K562 (cell line): Measurements from ENCODE around the gene MAN1A1. TPM values are rescaled to one million over a fixed set of nuclear protein-coding genes. Genes with fewer than 3 reads are reported as not detected.
A peak's percentile ranks its signal among the peaks of the same experiment; 100 is the strongest.

Source experiments
- CSDE1 ChIP-seq, 2 experiments: fragments of 450-650 bp; IDR thresholded peaks; 2 replicates each; pipeline ENCODE4 v1.6.1; 2016; ENCODE audit warnings: mild to moderate bottlenecking in 1 of 2
- GTF2A2 ChIP-seq: IDR thresholded peaks from 2 replicates; pipeline ENCODE4 v1.6.1; 2016; ENCODE audit warnings: mild to moderate bottlenecking, missing genetic modification characterization, missing compliant biosample characterization
- HMG20B ChIP-seq: fragments of 250-450 bp; sonication (Bioruptor Pico); IDR thresholded peaks from 2 replicates; pipeline ENCODE4 v1.5.0; 2021; ENCODE audit warnings: mild to moderate bottlenecking
- MECOM ChIP-seq: fragments of 250-450 bp; sonication (Bioruptor Pico); IDR thresholded peaks from 2 replicates; pipeline ENCODE4 v1.8.0; 2022; ENCODE audit warnings: inconsistent platforms
- MEF2D ChIP-seq: conservative IDR thresholded peaks from 2 replicates; pipeline ENCODE4 v1.6.1; 2016; ENCODE audit warnings: low read depth, missing genetic modification characterization, missing compliant biosample characterization
- NR2C1 ChIP-seq, 2 experiments: fragments of 450-650 bp; IDR thresholded peaks; 2 replicates each; pipeline ENCODE4 v1.6.1; 2017; ENCODE audit warnings: mild to moderate bottlenecking in 2 of 2, antibody characterized with exemption in 1 of 2, inconsistent platforms in 1 of 2, missing compliant biosample characterization in 1 of 2, missing genetic modification characterization in 1 of 2
- PPARD ChIP-seq: fragments of 250-450 bp; sonication (Bioruptor Pico); IDR thresholded peaks from 2 replicates; pipeline ENCODE4 v1.8.0; 2022; ENCODE audit warnings: inconsistent platforms, mild to moderate bottlenecking, moderate library complexity
- PTTG1 ChIP-seq: fragments of 450-650 bp; IDR thresholded peaks from 2 replicates; pipeline ENCODE4 v1.6.1; 2016; ENCODE audit warnings: low read depth, mild to moderate bottlenecking, missing genetic modification characterization, missing compliant biosample characterization
- SMAD3 ChIP-seq: fragments of 450-650 bp; formaldehyde crosslinking; conservative IDR thresholded peaks from 2 replicates; pipeline ENCODE4 v1.4.0; 2020; ENCODE audit warnings: mild to moderate bottlenecking
- ZNF212 ChIP-seq: fragments of 450-650 bp; formaldehyde crosslinking; IDR thresholded peaks from 2 replicates; pipeline ENCODE4 v1.4.0; 2020; ENCODE audit warnings: mild to moderate bottlenecking
- ZNF239 ChIP-seq: fragments of 250-450 bp; sonication (Bioruptor Pico); IDR thresholded peaks from 2 replicates; pipeline ENCODE4 v1.4.0; 2020; ENCODE audit warnings: mild to moderate bottlenecking
- ZNF583 ChIP-seq: fragments of 250-450 bp; sonication (Bioruptor Pico); IDR thresholded peaks from 2 replicates; pipeline ENCODE4 v1.4.0; 2020
- ZNF76 ChIP-seq: fragments of 250-450 bp; sonication (Bioruptor Pico); IDR thresholded peaks from 2 replicates; pipeline ENCODE4 v1.4.0; 2020; ENCODE audit warnings: mild to moderate bottlenecking, moderate library complexity, borderline replicate concordance
- ZNF778 ChIP-seq: fragments of 450-650 bp; formaldehyde crosslinking; IDR thresholded peaks from 2 replicates; pipeline ENCODE4 v1.4.0; 2020; ENCODE audit warnings: mild to moderate bottlenecking, moderate library complexity
- polyA plus RNA-seq, 8 experiments: library from polyadenylated mRNA; depleted of rRNA in 4 of 8; stranded (reverse) in 5 of 8; unstranded in 3 of 8; fragments of >200 nt; fragmentation: Nextera tagmentation in 2 of 8; fragmentation: Illumina TruSeq in 1 of 8; extraction: Ambion mirVana in 2 of 8; extraction: Trizol in 1 of 8; gene quantifications; 2 replicates each; pipeline versions ENCODE4 v1.2.1 to v1.2.3, GENCODE V29; 2011 to 2014; ENCODE audit warnings: inconsistent platforms in 1 of 8, missing spikeins in 1 of 8
- total RNA-seq, 7 experiments: library from RNA; depleted of rRNA in 6 of 7; stranded (reverse); fragments of >200 nt in 6 of 7; fragmentation: Illumina TruSeq in 2 of 7; extraction: Trizol in 2 of 7; gene quantifications; 2 replicates each; pipeline versions ENCODE4 v1.2.1 to v1.2.3, GENCODE V29; 2011 to 2021; ENCODE audit warnings: low replicate concordance in 1 of 7
- TF ChIP-seq, protein P1 (sequence below): fragments of 250-450 bp; sonication (Bioruptor Pico); IDR thresholded peaks from 2 replicates; pipeline ENCODE4 v1.8.0; 2022; ENCODE audit warnings: moderate library complexity, mild to moderate bottlenecking, inconsistent platforms
- TF ChIP-seq, protein P2 (sequence below), 3 experiments: fragments of 200-800 bp in 1 of 3; sonication (Bioruptor generic) in 1 of 3; sonication (generic) in 1 of 3; formaldehyde crosslinking in 1 of 3; IDR thresholded peaks; 2 replicates each; pipeline versions ENCODE4 v1.6.1 to v1.8.0; 2016 to 2022; ENCODE audit warnings: mild to moderate bottlenecking in 2 of 3, missing compliant biosample characterization in 2 of 3, missing genetic modification characterization in 2 of 3, missing genetic modification reagents in 1 of 3
- TF ChIP-seq, protein P3 (sequence below): sonication (generic); formaldehyde crosslinking; IDR thresholded peaks from 2 replicates; pipeline ENCODE4 v1.8.0; 2022; ENCODE audit warnings: mild to moderate bottlenecking, missing genetic modification reagents, borderline replicate concordance
- TF ChIP-seq, protein P4 (sequence below): fragments of 450-650 bp; conservative IDR thresholded peaks from 2 replicates; pipeline ENCODE4 v1.6.1; 2016; ENCODE audit warnings: missing genetic modification characterization, low read depth, mild to moderate bottlenecking, missing compliant biosample characterization, moderate library complexity
- TF ChIP-seq, protein P5 (sequence below): fragments of 250-450 bp; sonication (Bioruptor Pico); IDR thresholded peaks from 2 replicates; pipeline ENCODE4 v1.4.0; 2020; ENCODE audit warnings: mild to moderate bottlenecking, moderate library complexity

Gene MAN1A1
- total and polyA plus RNA-seq, 9 of the 15 experiments (the other 6 are each of a cell fraction or from before 2014, with no cell fraction given) = 24.5 to 78.4 (median 59.7) TPM

DNA sequence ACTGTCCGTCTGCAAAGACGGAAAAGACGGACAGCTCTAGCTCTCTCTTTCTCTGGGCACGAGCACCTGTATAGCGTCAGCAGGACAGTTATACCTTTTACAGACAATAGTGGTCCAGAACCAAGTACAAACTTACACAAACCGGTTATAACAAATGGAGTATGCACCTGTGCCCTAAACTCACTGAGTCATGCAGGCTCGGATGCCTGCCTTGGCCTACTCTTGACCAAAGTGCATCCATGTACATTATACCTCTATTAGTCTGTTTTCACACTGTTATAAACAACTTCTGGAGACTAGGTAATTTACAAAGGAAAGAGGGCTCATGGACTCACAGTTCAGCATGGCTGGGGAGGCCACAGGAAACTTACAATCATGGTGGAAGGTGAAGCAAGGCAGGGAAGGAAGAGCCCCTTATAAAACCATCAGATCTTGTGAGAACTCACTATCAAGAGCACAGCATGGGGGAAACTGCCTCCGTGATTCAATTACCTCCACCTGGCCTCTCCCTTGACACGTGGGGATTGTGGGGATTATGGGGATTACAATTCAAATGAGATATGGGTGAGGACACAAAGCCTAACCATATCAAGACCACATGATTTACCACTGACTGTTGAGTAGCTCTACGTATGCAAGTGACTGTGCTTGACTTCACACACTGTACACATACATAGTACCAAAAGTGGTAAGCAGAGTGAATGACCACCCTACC is 23.1 kb downstream of the MAN1A1 start (continued):
- TF ChIP-seq, protein P1, sequence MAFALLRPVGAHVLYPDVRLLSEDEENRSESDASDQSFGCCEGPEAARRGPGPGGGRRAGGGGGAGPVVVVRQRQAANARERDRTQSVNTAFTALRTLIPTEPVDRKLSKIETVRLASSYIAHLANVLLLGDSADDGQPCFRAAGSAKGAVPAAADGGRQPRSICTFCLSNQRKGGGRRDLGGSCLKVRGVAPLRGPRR (CRISPR knock-in tag) = peak; percentile 74; the same call in 1 of the 2 replicates
- no peak for TF ChIP-seq NR2C1 (IDR thresholded peaks at IDR 0.05)
- TF ChIP-seq NR2C1 (tag; IDR thresholded peaks at IDR 0.05) = peak; percentile 36
- peak; percentile 80 for TF ChIP-seq ZNF583
- TF ChIP-seq, protein P2, sequence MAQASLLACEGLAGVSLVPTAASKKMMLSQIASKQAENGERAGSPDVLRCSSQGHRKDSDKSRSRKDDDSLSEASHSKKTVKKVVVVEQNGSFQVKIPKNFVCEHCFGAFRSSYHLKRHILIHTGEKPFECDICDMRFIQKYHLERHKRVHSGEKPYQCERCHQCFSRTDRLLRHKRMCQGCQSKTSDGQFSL (CRISPR knock-in tag; IDR thresholded peaks at IDR 0.05) = no peak
- TF ChIP-seq, protein P2 (tag; IDR thresholded peaks at IDR 0.05) = peak in 1 of 2 experiments; percentile 83; a peak in 2 of 4 replicates
- TF ChIP-seq PTTG1 (tag) = peak; percentile 76
- TF ChIP-seq ZNF212 (CRISPR knock-in tag) = no peak
- TF ChIP-seq, protein P3, sequence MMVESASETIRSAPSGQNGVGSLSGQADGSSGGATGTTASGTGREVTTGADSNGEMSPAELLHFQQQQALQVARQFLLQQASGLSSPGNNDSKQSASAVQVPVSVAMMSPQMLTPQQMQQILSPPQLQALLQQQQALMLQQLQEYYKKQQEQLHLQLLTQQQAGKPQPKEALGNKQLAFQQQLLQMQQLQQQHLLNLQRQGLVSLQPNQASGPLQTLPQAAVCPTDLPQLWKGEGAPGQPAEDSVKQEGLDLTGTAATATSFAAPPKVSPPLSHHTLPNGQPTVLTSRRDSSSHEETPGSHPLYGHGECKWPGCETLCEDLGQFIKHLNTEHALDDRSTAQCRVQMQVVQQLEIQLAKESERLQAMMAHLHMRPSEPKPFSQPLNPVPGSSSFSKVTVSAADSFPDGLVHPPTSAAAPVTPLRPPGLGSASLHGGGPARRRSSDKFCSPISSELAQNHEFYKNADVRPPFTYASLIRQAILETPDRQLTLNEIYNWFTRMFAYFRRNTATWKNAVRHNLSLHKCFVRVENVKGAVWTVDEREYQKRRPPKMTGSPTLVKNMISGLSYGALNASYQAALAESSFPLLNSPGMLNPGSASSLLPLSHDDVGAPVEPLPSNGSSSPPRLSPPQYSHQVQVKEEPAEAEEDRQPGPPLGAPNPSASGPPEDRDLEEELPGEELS (CRISPR knock-in tag) = no peak
- no peak for TF ChIP-seq CSDE1 (IDR thresholded peaks at IDR 0.05)
- peak; percentile 58; the same call in 1 of the 2 replicates for TF ChIP-seq MEF2D (tag)
- peak; percentile 82 for TF ChIP-seq GTF2A2
- TF ChIP-seq PPARD (CRISPR knock-in tag) = 0 out of 2 replicates have a peak, but pooled peaks have one; percentile 19
- TF ChIP-seq HMG20B (CRISPR knock-in tag) = no peak
- TF ChIP-seq ZNF76 = 0 out of 2 replicates have a peak, but pooled peaks have one; percentile 44
- TF ChIP-seq, protein P4, sequence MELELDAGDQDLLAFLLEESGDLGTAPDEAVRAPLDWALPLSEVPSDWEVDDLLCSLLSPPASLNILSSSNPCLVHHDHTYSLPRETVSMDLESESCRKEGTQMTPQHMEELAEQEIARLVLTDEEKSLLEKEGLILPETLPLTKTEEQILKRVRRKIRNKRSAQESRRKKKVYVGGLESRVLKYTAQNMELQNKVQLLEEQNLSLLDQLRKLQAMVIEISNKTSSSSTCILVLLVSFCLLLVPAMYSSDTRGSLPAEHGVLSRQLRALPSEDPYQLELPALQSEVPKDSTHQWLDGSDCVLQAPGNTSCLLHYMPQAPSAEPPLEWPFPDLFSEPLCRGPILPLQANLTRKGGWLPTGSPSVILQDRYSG (tag) = peak; percentile 82
- peak; percentile 74 for TF ChIP-seq MECOM (CRISPR knock-in tag)
- 0 out of 2 replicates have a peak, but pooled peaks have one; percentile 45 for TF ChIP-seq SMAD3 (CRISPR knock-in tag)
- TF ChIP-seq ZNF239 (CRISPR knock-in tag) = peak; percentile 47; the same call in 1 of the 2 replicates
- TF ChIP-seq ZNF778 (CRISPR knock-in tag) = no peak
- TF ChIP-seq, protein P5, sequence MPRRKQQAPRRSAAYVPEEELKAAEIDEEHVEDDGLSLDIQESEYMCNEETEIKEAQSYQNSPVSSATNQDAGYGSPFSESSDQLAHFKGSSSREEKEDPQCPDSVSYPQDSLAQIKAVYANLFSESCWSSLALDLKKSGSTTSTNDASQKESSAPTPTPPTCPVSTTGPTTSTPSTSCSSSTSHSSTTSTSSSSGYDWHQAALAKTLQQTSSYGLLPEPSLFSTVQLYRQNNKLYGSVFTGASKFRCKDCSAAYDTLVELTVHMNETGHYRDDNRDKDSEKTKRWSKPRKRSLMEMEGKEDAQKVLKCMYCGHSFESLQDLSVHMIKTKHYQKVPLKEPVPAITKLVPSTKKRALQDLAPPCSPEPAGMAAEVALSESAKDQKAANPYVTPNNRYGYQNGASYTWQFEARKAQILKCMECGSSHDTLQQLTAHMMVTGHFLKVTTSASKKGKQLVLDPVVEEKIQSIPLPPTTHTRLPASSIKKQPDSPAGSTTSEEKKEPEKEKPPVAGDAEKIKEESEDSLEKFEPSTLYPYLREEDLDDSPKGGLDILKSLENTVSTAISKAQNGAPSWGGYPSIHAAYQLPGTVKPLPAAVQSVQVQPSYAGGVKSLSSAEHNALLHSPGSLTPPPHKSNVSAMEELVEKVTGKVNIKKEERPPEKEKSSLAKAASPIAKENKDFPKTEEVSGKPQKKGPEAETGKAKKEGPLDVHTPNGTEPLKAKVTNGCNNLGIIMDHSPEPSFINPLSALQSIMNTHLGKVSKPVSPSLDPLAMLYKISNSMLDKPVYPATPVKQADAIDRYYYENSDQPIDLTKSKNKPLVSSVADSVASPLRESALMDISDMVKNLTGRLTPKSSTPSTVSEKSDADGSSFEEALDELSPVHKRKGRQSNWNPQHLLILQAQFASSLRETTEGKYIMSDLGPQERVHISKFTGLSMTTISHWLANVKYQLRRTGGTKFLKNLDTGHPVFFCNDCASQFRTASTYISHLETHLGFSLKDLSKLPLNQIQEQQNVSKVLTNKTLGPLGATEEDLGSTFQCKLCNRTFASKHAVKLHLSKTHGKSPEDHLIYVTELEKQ (CRISPR knock-in tag) = 0 out of 2 replicates have a peak, but pooled peaks have one; percentile 55
